Tibial nerve (tissue), 4 donors: ENCODE results near the gene CD34. TPM values are rescaled to one million over a fixed set of nuclear protein-coding genes. Genes with fewer than 3 reads are reported as not detected.

Experiments
- DNase-seq, 2 donors: peaks; one replicate each; pipeline ENCODE4 v3.0.0-alpha.2; 2019; ENCODE audit warnings: low spot score in 2 of 2
- H3K27ac ChIP-seq, 4 donors: fragments of 200-600 bp; sonication (generic) in 3 of 4; one replicate each; pipeline ENCODE4 v1.5.1; 2017 to 2019; ENCODE audit warnings: mild to moderate bottlenecking in 1 of 4
- H3K27me3 ChIP-seq, 2 donors: fragments of 200-600 bp; sonication (generic) in 1 of 2; one replicate each; pipeline versions ENCODE4 v1.5.1 to v1.6.0; 2017 to 2019
- H3K36me3 ChIP-seq, 3 donors: fragments of 200-600 bp; sonication (generic); one replicate each; pipeline ENCODE4 v1.5.1; 2018 to 2019
- H3K4me1 ChIP-seq, 4 donors: fragments of 200-600 bp; sonication (generic) in 3 of 4; one replicate each; pipeline ENCODE4 v1.5.1; 2017 to 2019
- H3K4me3 ChIP-seq, 4 donors: fragments of 200-600 bp; sonication (generic) in 3 of 4; one replicate each; pipeline ENCODE4 v1.5.1; 2017 to 2019; ENCODE audit warnings: mild to moderate bottlenecking in 1 of 4, moderate library complexity in 1 of 4
- H3K9me3 ChIP-seq, 4 donors: fragments of 200-600 bp; sonication (generic) in 3 of 4; one replicate each; pipeline ENCODE4 v1.5.1; 2017 to 2019
- EP300 ChIP-seq, 2 donors: sonication (generic); formaldehyde crosslinking; IDR thresholded peaks; one replicate each; pipeline ENCODE4 v1.6.1; 2017; ENCODE audit warnings: antibody characterized with exemption in 2 of 2, mild to moderate bottlenecking in 1 of 2
- POLR2A ChIP-seq, 2 donors: fragments of 450-650 bp; IDR thresholded peaks; one replicate each; pipeline ENCODE4 v1.6.1; 2017; ENCODE audit warnings: antibody characterized with exemption in 2 of 2, mild to moderate bottlenecking in 2 of 2, moderate library complexity in 2 of 2
- WGBS, 2 donors: methylation state at CpG; one replicate each; pipeline ENCODE4 v1.1.5; 2018; 5-methylcytosine and 5-hydroxymethylcytosine counted together
- total RNA-seq, 4 donors: library from RNA; depleted of rRNA; stranded (reverse); fragments of >200 nt; gene quantifications; one replicate each; pipeline ENCODE4 v1.1.0, GENCODE V29; 2016
- TF ChIP-seq, protein P1 (sequence below), 5 experiments: fragments of 200-600 bp in 3 of 5; fragments of 450-650 bp in 2 of 5; sonication (generic) in 3 of 5; IDR thresholded peaks; one replicate each; pipeline ENCODE4 v1.5.1; 2016 to 2019; ENCODE audit warnings: antibody characterized with exemption in 5 of 5, mild to moderate bottlenecking in 3 of 5, moderate library complexity in 2 of 5

The CD34 gene
- total RNA-seq, 4 donors from 2014 or later = 38.5 to 73.7 (median 55.3) TPM

DNA sequence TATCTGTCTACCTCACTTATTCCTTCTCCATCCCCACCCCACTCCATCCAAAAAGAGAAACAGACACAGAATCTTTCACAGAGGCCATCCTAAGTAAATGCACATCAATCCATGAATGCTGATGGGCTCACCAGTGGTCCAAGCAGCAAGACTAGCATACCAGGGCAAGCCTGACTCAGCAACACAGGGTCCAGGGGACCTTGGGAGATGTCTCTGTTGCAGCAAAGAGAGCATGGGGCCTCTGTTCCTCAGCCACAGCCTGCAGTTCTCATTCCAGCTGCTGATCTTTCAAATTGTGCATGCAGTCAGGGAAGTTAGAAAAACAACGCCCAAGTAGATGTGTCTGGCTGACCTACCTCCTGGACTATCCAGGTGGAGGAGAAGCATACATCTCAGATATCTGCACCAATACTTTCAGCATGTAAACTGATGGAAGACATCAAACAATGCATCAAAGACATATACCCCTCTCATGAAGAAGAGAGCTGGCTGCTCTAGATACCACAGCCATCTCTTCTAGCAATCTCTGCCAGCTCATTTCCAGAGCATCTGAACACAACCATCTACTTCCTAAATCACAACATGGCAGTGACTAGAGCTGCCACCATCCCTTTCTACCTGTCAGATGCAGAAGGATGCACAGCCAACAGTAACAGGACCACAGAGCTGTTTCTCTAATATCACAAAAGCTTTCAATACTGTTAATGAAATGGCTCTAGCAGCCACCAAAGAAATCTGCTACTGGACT lies 54.5 kb downstream of the CD34 start:
- DNase-seq = no peak
- Histone ChIP-seq H3K4me3 (no peak overlapping the region), H3K36me3 (peaks cover 0 to 19% (median 0%) of the 10 kb centered on the region in 3 donors), H3K9me3 (no peaks in the 10 kb centered on the region), H3K27me3 (no peaks in the 10 kb centered on the region), H3K4me1 (peaks cover 0 to 76% (median 30%) of the 10 kb centered on the region in 4 donors), H3K27ac (no peak overlapping the region)
- TF ChIP-seq POLR2A (IDR thresholded peaks at IDR 0.05) (no peak), EP300 (IDR thresholded peaks at IDR 0.05) (no peak)
- TF ChIP-seq, protein P1, sequence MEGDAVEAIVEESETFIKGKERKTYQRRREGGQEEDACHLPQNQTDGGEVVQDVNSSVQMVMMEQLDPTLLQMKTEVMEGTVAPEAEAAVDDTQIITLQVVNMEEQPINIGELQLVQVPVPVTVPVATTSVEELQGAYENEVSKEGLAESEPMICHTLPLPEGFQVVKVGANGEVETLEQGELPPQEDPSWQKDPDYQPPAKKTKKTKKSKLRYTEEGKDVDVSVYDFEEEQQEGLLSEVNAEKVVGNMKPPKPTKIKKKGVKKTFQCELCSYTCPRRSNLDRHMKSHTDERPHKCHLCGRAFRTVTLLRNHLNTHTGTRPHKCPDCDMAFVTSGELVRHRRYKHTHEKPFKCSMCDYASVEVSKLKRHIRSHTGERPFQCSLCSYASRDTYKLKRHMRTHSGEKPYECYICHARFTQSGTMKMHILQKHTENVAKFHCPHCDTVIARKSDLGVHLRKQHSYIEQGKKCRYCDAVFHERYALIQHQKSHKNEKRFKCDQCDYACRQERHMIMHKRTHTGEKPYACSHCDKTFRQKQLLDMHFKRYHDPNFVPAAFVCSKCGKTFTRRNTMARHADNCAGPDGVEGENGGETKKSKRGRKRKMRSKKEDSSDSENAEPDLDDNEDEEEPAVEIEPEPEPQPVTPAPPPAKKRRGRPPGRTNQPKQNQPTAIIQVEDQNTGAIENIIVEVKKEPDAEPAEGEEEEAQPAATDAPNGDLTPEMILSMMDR (IDR thresholded peaks at IDR 0.05) = no peak
- 19 to 81% methylated on average over 1 of the region's 1 CpG for WGBS, 2 donors

DNA sequence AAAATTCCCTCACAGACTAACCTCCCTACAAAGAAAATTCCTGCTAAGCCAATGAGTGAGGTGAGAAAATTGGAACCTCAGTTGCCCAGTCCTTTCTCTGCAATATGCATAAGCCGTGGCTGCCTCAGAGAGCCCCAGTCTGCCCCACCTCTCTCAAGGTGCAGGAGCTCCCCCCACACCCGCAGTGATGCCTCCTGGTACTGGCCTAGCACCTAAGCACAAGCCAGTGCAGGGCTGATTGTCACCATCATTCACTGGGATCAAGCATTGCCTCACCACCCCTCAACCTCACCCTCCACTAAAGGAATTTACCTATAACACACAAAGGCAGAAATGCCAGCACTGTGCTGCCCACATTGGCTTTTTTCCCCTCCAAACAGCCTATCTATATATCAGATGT lies 56.9 kb downstream of the CD34 start:
- no peaks in the 10 kb centered on the region for H3K27me3 ChIP-seq
- no peaks in the 10 kb centered on the region for H3K9me3 ChIP-seq
- no peak overlapping the region for H3K4me3 ChIP-seq
- H3K36me3 ChIP-seq = peaks cover 0 to 11% (median 0%) of the 10 kb centered on the region in 3 donors
- 88 to 91% methylated on average over 2 of the region's 2 CpGs for WGBS, 2 donors
- H3K27ac ChIP-seq = no peak overlapping the region
- TF ChIP-seq, protein P1 (IDR thresholded peaks at IDR 0.05) = no peak
- TF ChIP-seq EP300 (IDR thresholded peaks at IDR 0.05) = no peak
- H3K4me1 ChIP-seq = peaks cover 0 to 87% (median 33%) of the 10 kb centered on the region in 4 donors
- no peak for DNase-seq

- peaks cover 0 to 87% (median 30%) of the 10 kb centered on the region in 4 donors for H3K4me1 ChIP-seq
- H3K27me3 ChIP-seq = no peaks in the 10 kb centered on the region
- no peaks in the 10 kb centered on the region for H3K9me3 ChIP-seq
- H3K36me3 ChIP-seq = peaks cover 0 to 11% (median 0%) of the 10 kb centered on the region in 3 donors
- H3K4me3 ChIP-seq = no peak overlapping the region
- H3K27ac ChIP-seq = no peak overlapping the region
- no peak for DNase-seq
- 36 to 42% methylated on average over 1 of the region's 1 CpG for WGBS, 2 donors
- TF ChIP-seq POLR2A (IDR thresholded peaks at IDR 0.05) = no peak
- TF ChIP-seq EP300 (IDR thresholded peaks at IDR 0.05) = no peak
- TF ChIP-seq, protein P1 (IDR thresholded peaks at IDR 0.05) = no peak
Observed at GRCh38 chr1:207853372-207853757, 57.6 kb downstream of the CD34 start.

DNA sequence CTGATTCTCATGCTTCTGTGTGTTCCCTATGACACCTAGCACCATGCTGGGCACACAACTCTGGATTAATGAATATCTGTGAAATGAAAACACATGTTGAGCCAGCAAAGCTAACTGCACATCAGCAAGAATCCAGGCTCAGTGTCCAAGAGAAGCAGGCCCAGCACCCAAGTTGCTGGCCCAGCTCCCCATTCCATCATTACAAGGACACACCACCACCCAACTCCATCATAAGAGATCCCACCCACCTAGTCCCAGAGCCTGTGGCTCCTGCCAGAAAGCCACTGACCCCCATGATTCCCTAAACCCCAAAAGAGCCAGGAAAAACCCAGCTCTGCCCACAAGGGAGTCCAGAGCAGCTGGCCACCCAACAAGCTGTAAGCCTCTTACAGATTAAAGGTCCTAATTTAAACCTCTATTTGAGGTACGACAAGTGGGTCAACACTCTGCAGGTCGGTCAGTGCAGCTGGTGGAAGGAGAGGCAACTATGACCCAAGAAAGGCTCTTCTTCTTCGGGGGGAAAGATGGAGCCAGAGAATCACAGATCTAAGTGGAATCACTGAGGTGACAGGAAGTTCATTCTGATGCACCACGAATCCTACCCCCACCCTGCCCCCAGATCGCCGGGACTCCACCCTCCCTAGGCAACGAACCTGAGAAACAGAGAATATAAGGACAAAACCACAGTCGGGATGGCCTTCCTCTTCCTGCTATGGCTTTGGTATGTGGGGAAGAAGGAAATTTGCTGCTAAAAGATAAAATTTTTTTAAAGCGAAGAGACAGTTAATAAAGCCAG lies 58.2 kb downstream of the CD34 start:
- no peak overlapping the region for H3K4me3 ChIP-seq
- H3K36me3 ChIP-seq = peaks cover 0 to 11% (median 0%) of the 10 kb centered on the region in 3 donors
- 60 to 67% methylated on average over 9 of the region's 9 CpGs for whole genome bisulfite sequencing, 2 donors
- no peak for DNase-seq
- H3K4me1 ChIP-seq = peaks cover 0 to 87% (median 28%) of the 10 kb centered on the region in 4 donors
- no peaks in the 10 kb centered on the region for H3K27me3 ChIP-seq
- TF ChIP-seq POLR2A (IDR thresholded peaks at IDR 0.05) (no peak), EP300 (IDR thresholded peaks at IDR 0.05) (no peak)
- no peak overlapping the region for H3K27ac ChIP-seq
- no peaks in the 10 kb centered on the region for H3K9me3 ChIP-seq

- no peak for DNase-seq
- 79 to 87% methylated on average over 4 of the region's 4 CpGs for whole genome bisulfite sequencing, 2 donors
- no peaks in the 10 kb centered on the region for H3K9me3 ChIP-seq
- TF ChIP-seq EP300 (IDR thresholded peaks at IDR 0.05) = no peak
- TF ChIP-seq, protein P1 (IDR thresholded peaks at IDR 0.05) = no peak
- TF ChIP-seq POLR2A (IDR thresholded peaks at IDR 0.05) = no peak
- no peaks in the 10 kb centered on the region for H3K27me3 ChIP-seq
- H3K4me3 ChIP-seq = no peak overlapping the region
- peaks cover 0 to 79% (median 29%) of the 10 kb centered on the region in 4 donors for H3K4me1 ChIP-seq
- no peak overlapping the region for H3K27ac ChIP-seq
- H3K36me3 ChIP-seq = peaks cover 0 to 11% (median 0%) of the 10 kb centered on the region in 3 donors
Observed at GRCh38 chr1:207851696-207852095, 59.2 kb downstream of the CD34 start.
